T-helper 2 cell (primary cell): ENCODE measurements around the gene SELENOO.
A peak's percentile ranks its signal among the peaks of the same experiment; 100 is the strongest.

Experiments used
- DNase-seq, 5 experiments: peaks; one replicate each; pipeline versions ENCODE4 v3.0.0 to v3.0.0-alpha.2; 2012 to 2022

Gene SELENOO

DNA sequence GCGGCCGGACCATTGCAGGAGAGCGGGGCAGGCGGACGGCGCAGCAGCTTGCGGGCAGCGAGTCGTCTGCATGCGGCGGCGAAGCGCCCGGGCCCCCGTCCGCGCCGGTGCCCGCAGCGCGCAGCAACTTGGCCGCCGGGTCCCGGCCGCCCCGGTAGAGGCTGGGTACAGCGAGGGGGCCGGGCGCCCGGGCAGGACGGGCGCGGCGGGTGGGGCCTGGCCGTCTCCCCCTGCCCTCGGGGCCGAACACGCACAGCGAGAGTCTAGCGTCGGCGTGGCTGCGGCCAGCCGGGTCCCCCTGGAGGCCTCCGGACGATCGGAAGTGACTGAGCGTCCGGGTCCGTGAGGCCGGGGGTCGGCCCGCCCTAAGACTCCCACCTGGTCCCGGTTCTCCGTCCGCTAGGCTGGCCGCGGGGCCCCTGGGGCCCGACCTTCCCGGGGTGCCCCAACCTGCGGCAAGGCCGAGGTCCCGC lies 15.9 kb upstream of the SELENOO start:
- DNase-seq = no peak

DNA sequence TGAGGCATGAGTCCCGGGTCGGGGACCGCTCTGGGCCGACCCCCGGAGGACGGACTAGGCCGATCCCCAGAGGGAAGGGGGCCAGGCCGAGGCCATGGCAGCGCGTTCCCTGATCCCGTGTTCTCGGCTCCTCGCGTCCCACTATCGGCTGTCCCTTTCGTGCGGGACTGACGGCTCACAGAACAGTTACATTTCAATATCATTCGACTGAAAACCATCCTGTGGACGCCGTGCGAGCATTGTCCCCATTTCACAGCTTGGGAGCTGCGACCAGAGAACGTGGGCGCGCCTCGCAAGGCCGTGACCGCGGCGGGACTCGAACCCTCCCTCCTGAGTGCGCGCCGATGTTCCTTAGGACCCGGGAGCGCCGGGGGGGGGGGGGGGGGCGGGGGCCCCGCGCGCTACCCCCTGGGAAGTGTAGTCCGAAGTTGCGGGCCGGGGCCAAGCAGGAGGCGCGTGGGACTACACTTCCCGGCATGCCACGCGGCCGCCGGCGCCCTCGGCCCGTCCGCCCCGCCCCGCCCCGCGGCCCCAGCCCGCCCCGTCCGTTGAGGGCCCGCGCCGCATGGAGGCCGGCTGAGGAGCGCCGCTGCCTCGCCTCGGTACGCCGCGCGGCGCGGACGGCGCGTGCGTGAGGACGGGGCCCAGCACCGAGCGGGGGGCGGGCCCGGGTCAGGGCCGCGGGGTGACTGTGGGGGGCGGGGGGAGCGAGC lies 15.3 kb upstream of the SELENOO start, which contains the start of gene TRABD:
Gene TRABD, plus strand, starts transcription at position 539 of the 713 bp plus-strand sequence. CDS start 7,148 bp downstream, outside the sequence.
- peak; percentile 80 to 95 (median 83) for DNase-seq

DNA sequence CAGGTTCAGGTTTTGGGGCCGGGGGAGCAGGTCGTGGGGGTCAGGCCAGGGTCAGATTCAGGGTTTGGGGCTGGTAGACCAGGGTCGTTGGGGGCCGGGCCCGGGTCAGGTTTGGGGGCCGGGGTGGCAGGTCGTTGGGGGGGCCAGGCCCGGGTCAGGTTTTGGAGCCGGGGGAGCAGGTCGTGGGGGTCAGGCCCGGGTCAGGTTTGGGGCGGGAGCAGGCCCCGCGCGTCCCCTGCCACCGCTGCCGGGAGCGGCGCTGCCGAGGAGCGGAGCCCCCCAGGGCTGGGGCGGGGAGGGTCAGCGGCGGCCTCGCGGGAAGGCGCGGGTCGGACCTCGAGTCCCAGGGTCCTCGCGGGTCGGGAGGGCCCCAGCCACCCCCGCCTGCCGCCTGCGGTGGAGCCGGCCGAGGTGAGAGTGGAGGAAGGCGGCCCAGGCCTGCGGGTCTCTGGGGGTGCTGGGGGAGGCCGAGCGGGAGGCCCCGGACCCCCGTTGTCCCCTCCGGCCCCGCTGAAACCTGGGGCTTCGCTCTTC lies 14.6 kb upstream of the SELENOO start:
- DNase-seq = no peak

DNA sequence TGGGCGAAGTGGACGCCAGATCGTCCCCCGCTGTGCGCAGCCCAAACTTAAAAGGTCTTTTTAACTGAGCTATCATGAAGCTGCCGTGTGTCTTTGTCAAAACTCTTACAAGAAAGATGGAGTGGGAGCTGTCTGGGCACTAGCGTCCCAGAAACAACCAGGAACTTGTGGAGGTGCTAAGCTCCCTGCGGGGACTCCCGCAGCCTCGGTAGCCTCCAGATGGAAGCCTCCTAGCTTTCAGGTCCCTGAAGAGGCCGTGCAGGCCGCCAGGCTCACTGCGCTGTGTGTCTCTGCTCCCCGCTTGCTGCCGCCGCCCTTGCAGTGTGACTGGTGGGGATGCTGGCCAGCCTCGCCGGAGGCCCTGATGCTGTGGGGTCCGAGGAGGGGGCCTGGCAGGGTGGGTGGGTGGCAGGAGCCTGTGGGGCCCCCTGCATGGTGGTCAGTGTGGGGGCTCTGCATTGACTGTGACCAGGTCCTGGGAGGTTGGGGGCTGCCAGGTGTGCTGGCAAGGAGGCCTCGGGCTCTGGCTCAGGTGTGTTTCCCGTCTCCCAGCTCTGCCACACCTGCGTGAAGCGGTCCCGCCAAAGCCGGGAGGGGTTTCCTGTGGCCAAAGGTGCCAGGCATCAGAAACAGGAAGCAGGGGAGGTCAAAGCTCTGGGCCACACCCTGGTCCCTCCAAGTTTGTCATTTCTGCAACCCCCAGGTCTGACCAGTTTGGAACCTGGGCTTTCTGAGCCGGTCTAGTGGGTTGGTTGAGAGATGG lies 13.9 kb upstream of the SELENOO start:
- peak in 2 of 5 experiments; percentile 41 to 60 for DNase-seq

DNA sequence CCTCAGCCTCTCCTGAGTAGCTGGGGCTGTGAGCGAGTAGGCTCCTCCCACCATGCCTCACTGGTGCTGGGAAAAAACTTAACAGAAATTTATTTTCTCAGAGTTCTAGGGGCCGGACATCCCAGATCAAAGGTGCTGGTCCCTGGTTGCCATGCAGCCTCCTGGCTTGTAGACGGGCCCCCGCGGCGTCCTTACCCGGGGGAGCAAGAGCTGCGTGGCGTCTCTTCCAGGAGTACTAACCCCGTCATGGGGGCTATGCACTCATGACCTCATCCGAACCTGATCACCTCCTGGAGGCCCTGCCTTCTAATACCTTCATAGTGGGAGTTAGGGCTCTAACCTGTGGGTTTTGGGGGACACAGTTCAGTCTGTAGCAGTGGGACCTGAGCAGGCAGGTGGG lies 12.5 kb upstream of the SELENOO start:
- DNase-seq = no peak

DNA sequence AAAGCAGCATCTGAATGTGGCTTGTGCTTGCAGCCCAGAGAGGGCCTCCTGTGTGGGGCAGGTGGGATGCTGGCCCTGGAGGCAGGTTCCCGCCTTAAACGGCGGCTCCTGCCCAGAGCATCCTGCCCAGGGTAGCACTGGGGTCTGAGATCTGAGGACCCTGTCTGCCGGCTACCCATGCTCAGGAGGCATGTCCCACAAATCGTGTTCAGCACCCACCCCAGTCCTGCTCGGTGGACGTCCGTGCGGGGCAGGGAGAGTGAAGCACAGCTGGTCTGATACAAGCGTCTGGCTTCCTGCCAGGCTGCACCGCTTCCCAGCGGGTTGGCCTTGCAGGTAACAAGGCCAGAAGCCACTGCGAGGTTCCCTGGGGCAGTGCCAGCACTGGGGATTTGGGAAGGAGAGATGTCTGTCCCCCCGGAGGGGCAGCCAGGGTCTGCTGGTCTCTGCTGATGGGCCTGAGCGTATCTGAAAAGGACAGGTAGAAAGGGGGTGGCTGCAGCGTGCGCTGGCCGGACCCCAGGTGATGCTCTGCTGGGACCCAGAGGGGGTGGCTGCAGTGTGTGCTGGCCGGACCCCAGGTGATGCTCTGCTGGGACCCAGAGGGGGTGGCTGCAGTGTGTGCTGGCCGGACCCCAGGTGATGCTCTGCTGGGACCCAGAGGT lies 11.5 kb upstream of the SELENOO start:
- DNase-seq = no peak

DNA sequence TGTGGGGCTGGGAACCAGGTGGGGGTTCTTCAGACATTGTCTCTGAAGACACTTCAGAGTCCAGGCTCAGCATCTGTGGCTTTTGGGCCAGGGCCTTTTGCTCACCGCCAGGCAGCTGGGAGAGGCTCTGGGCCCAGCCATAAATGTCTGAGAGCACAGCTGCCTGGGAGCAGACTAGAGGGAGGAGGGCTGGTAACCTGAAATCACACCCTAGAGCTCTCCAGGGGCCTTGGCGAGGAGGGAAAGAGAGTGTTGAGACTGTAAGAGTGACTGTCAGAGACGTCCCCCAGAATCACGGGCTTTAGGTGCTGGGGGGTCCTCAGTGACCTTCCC lies 11.0 kb upstream of the SELENOO start:
- DNase-seq = no peak

DNA sequence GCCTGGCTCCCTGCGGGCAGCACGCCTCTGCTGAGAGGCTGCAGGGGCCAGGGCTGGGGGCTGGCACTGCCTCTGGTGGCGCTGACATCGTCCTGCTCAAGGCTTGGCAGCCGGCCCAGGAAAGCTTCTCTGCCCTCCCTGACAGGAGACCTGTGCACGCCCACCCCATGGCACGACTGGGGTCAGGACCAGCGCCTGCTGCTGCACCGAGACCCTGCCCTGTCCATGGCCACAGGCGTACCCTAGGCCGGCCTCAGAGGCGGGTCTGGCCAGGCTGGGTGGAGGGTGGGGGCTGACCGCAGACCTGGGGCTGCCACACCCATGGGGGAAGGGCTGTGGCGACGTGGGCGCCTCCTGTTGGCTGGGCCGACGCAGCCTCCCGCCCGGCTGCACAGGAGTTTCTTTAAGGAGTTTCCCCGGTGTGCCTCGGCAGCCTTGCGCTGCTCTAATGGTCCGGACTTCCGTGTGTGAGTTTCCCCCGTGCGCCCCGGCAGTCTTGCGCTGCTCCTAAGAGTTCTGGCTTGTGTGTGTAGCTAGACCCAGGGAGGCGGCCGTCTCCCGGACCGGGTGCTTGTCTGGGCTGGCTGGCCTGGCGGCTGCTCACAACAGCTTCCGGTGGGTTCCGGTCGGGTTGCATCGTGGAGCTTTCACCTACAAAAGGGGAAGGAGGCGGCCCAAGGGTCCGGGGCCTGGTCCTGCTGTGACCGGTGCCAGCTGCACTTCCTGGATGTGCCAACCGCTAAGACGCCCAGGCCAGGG lies 10.4 kb upstream of the SELENOO start:
- DNase-seq = peak; percentile 57 to 93 (median 72)

DNA sequence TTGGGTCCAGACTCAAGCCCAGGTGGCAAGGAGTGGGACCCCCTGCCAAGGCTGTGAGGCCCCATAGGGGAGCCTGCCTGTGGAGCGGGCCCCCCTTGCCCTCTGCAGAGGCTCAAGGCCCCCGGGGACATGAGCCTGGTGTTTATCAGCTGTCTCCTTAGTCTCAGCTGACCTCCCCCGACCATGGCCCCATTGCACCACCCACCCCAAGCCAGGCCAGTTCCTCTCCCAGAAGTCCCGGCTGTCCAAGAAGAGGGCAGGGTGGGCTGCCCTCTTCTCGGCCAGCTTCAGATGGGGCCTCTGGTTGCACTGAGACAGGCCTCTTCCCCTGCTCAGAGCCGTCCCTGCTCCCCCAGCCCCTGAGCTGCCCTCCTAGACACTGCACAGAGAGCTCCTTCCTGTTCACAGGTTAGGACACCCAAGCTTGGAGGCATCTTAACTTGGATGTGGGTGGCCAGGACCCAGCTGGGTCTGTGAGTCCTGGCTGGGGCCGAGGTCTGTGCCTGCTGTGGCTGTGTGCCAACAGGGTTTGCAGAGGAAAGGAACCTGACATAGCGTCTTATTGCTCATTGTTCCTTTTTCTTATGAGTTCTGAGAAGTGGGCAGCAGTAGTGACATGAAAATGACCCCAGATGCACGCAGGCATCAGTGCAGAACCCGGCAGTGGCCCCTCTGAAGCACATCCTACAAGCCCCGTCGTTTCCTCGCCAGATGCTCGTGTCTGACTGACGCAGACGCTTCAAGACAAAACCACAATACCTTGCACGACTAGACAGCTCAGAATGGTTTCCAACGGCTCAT lies 9.7 kb upstream of the SELENOO start:
- peak; percentile 50 to 97 (median 78) for DNase-seq

DNA sequence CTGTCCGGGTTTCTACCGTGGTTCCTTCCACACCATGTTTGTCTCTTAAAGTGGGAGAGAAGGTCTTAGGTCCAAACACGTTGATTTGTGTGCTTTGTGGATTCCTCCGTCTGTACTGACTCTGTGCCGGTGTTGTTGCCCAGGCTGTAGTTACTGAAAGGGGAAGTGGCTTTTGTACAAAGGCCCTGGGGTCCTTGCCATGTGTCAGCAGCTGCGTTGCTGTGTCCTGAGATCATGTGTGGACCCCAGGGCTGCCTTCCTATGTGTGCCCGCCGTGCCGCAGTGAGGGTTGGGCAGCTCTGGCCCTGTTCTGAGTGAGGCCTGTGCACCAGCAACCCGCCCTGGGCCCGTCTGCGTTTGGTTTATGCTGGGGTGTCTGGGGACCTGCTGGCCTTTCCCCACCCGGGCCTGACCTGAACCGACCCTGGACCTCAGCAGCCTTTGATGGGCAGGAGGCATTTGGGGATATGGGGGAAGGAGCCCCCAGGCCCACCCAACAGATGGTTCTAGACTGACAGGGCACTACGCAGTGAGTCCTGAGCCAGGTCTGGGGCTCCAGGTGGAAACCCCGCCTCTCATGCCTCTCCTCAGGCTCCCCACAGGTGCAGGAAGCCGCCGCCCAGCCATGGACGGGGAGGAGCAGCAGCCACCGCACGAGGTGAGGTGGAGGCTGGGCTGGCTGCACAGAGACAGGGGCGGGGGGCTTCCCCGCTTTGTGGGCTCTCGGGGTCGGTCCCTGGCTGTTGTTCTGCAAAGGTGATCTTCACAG lies 8.2 kb upstream of the SELENOO start:
- peak in 3 of 5 experiments; percentile 30 to 57 (median 50) for DNase-seq

DNA sequence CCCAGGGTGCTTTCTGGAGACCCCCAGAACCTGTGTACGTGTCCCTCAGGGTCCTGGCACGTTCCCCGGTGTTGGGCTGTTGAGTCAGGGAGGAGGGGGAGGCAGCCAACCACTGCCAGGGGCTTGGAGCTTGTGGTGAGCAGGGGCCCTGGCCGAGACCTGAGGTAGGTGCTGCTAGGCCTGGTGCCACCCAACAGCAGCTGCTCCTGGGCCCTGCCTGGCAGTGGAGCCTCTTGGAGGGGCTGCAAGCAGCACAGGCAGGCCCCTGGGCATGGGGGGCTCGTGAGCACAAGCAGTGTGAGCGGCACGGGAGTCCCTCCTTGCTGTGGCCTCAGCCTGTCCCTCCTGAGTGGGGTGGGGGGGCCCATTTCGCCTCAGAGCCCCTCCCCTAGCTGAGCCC lies 7.2 kb upstream of the SELENOO start:
- no peak for DNase-seq

DNA sequence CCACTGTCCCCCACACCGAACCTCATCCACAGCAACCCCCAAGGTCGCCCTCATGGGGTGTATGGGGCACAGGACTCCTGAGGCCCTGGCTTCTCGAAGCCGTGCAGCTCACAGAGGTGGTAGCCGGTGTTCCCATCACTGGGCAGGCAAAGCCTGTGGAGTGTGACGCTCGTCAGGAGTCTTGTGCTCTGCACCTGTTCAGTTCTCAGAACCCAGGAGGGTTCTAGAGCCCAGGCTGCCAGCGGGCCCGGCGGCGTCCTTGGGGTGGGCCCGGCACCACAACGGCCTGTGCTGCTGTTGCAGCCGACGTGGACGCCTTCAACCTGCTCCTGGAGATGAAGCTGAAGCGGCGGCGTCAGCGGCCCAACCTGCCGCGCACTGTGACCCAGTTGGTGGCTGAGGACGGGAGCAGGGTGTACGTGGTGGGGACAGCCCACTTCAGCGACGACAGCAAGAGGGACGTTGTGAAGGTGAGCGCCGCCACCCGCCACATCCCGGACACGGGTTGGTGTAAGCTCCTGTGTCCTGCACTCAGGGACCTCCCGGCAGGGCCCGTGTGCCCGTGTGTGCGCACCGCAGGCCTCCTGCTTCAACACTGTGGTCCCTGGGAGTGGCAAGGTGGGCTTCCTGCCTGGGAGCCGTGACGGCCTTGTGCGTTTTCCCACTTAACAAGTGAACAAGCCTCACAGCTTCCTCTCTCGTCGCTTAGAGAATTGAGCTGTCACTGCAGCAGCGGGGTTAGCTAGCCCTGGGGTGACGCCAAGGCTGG lies 6.6 kb upstream of the SELENOO start:
- DNase-seq = no peak

DNA sequence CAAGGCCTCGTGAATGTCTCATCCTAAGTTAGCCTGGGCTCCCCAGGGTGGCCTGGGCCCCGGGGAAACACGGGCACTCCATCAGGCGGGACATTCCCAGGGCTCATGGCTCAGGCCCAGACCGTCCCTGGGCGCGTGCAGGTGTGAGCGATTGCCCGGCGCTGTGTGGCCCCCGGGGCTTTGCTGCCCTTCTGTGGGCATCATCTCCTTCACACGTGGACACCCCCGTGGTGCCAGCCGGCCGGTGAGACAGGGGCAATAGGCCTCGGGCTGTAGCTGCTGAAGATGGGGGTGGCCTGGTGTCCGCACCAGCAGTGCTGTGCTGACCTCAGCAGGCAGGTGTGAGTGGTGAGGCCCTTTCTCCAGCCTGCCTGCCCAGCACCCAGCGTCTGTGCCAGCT lies 4.6 kb upstream of the SELENOO start:
- DNase-seq = no peak

DNA sequence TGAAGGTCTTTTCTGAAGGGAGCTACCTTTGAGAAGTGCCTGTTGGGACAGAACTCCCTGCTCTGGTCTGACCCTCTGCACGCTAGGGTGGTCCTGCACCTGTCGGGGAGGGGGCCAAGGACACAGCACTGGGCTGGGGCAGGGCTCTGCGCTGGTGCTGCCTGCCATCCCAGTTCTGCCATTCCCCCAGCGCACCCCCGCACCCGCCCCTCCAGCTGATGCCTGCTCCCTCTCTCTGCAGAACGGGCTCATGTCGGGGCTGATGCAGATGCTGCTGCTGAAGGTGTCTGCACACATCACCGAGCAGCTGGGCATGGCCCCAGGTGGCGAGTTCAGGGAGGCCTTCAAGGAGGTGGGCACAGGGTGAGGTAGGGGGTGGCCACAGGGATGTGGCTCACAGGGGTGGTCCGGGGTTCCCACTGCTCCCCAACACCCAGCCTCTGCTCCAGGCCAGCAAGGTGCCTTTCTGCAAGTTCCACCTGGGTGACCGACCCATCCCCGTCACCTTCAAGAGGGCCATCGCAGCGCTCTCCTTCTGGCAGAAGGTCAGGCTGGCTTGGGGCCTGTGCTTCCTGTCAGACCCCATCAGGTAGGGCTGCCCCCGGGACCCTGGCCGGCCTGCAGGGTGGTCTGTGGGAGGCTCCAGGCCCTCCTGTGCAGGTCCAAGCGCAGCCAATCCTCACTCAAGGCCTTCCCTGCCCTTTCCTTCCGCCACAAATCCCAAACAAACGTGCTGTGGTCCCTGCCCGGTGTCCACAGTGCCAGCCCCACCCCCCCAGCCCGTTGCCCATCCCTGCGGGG lies 3.6 kb upstream of the SELENOO start:
- DNase-seq = no peak

DNA sequence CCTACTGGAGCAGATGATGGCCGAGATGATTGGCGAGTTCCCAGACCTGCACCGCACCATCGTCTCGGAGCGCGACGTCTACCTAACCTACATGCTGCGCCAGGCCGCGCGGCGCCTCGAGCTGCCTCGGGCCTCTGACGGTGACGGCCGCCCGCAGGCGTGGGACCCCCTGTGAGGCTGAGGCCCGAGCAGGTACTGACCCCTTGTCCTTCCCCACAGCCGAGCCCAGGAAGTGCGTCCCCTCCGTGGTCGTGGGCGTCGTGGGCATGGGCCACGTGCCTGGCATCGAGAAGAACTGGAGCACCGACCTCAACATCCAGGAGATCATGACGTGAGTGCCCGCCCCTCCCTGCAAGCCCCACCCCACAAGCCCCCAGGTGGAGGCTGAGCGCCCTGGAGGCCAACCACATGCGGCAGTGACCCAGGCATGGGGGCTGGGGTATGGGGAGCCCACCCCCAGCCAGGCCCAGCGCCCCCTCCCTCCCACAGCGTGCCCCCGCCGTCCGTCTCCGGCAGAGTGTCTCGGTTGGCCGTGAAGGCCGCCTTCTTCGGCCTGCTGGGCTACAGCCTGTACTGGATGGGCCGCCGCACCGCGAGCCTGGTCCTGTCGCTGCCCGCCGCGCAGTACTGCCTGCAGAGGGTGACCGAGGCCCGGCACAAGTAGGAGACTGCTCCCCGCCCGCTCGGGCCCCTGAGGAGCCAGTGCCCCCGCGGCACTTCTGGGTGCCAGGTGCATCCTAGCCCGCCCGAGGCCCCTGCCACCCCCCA lies 2.8 kb upstream of the SELENOO start:
- no peak for DNase-seq

DNA sequence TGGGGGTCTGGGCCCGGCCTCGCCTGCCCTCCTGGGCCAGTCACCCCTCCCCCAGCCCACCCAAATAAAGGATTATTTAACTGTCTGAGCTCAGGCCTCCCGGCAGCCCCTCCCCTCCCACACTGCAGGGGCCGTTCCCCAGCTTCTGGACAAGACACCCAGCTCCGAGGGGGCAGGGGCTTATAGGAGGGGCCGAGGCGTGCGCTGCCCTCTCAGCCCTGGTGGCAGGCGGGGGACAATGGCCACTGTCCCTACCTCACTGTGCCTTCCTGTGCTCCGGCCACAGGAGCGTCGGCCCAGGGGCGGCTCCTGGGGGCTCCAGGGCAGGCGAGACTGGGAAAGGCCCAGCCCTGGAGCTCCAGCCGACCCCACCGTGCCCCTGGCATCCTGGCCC lies 2.2 kb upstream of the SELENOO start:
- no peak for DNase-seq

DNA sequence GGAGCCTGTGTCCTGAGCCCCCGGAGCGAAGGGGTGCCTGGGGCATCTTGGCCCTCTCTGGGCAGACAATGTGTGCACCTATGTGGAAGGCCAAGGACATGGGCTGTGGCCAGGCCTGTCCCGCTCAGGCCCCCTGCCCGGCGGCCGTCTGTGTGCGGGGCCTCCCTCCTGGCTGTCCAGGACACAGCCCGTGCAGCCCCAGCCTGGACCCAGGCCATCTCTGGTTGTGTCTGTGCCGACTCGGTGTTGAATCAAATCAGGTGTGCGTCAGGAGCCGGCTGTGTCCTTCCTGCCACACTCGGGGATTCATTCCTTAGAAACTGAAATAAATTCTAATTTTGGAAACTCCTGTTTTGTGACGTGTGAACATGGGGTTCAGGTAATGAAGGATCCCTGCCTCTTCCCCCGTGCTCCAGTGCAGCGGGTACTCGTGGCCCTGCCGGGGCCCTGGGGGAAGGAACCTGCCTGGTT lies 1.5 kb upstream of the SELENOO start:
- no peak for DNase-seq

DNA sequence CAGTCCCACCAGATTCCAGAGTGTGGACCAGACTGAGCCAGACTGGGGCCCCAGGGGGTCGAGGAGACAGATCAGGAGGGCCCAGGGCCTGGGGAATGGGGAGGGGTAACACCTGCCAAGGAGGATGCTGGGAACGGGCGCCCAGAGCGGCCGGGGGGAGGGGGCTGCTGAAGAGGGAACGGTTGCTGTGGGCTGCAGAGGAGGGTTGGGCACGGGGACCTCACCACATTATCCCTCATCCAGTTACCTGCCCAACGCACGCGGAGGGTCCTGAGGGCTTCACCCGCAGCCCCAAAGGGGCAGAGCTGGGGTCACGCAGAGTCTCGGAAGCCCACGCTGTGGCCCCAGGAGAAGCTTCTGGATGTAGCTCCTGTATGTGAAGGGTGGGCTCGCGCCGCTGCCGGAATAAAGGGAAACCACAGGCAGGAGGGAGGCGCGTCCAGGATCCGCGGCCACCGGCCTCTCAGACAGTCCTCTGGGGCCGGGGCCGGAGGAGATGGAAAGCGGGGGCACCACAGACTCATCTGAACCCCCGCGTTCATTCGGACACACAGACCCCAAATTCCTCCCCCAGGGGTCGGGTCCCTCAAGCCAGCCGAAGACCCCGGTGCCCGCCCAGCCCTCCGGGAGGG lies 866 bp upstream of the SELENOO start:
- DNase-seq = peak in 1 of 5 experiments; percentile 27
